T-helper 1 cell (primary cell): ENCODE results near the gene SLC6A17.

Source experiments
- DNase-seq, 5 donors: peaks; one replicate each; pipeline ENCODE4 v3.0.0-alpha.2; 2012 to 2020

The SLC6A17 gene

GRCh38 chr1:110174961-110175360, 24.7 kb downstream of the SLC6A17 start:
- DNase-seq = no peak

DNA sequence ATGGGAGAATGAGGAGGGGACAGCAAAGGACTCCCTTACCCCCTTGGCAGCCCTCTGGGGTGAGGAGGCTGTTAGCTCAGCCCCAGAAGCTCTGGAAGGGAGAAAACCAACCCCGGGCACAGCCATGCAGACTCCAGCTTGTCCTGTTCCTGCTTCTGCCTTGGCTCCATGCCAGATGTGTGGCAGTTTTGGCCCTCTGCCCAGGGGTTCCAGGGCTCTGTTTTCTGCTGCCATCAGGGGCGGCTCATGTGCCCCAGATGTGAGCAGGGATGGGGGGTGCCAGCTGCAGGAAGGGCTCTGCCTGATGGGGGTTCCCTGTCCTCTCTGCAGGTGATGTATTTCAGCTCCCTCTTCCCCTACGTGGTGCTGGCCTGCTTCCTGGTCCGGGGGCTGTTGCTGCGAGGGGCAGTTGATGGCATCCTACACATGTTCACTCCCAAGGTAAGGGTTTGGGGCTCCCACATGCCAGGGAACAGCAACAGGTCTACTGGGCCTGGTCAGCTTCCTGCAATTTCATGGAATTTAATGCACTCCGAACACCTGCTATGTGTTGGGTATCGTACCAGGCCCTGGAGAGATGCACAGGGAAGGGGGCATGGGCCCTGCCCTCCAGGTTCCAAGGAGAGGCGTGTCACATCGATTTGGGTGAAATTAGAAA, 26.1 kb downstream of the SLC6A17 start:
- DNase-seq = no peak

GRCh38 chr1:110177775-110178174, 27.5 kb downstream of the SLC6A17 start:
- no peak for DNase-seq

- DNase-seq = no peak
Measured at GRCh38 chr1:110183642-110184167, 33.4 kb downstream of the SLC6A17 start.

GRCh38 chr1:110184446-110184845, 34.2 kb downstream of the SLC6A17 start:
- DNase-seq = no peak

GRCh38 chr1:110185181-110185580, 34.9 kb downstream of the SLC6A17 start:
- DNase-seq = no peak

DNA sequence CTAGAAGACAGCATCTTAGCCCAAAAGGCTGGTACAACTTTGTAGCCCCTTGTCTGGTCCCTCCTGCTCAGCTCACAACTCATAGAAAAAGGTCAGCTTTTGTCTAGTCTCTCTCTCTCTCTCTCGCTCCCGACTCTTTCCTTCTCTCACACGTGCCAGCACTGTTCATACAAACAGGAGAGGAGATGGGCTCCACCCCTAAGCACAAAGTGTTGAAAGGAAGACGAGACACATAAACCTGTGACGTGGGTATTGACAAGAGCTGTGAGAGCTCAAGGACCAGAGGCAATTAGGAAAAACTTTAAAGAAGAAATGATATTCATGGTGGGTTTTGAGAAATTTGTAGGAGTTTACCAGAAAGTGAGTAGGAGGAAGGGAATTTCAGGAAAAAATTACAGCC, 36.3 kb downstream of the SLC6A17 start:
- no peak for DNase-seq

GRCh38 chr1:110187139-110187890, 37.0 kb downstream of the SLC6A17 start:
- DNase-seq = no peak

DNA sequence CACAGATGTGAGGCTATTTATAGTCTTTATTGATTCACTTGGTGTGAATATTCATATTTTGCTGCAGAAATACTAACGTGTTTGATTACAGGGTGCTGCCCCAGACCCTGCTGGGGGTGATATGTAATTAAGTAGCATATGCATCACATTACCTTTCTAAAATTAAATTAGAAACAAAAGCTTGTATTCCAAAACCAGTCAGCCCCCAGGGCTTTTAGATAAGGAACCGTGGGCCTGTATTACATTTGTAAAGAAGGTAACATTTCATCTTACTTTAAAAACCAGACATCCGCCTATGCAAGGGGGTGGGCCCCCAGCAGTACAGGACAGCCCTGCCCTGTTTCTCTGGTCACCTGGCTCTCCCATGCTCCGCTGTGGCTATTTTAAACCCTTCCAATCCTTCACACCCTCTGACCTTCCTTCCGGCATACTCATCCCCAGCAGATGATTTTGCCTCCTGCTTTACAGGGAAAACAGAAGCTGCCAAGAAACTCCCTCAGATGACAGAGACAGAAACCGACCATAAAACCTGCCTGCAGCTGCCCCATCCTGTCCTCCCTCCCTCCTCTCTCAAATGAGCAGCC, 37.8 kb downstream of the SLC6A17 start:
- DNase-seq = no peak

- DNase-seq = no peak
Measured at GRCh38 chr1:110189181-110189580, 38.9 kb downstream of the SLC6A17 start.

GRCh38 chr1:110190282-110190929, 40.1 kb downstream of the SLC6A17 start:
- DNase-seq = no peak

DNA sequence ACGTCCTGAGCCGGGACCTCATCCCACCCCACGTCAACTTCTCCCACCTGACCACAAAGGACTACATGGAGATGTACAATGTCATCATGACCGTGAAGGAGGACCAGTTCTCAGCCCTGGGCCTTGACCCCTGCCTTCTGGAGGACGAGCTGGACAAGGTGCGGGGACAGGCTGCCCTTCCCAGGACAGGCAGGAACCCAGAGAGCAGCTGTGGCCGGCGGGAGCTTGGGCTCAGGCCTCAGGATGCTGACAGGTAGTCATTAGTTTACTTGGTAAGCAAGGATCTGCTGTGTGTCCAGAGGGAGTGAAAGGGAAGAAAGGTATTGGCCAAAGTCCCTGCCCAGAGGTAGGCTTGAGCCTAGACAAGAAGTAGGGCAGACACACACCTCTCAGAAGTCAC, 42.2 kb downstream of the SLC6A17 start:
- no peak for DNase-seq

DNA sequence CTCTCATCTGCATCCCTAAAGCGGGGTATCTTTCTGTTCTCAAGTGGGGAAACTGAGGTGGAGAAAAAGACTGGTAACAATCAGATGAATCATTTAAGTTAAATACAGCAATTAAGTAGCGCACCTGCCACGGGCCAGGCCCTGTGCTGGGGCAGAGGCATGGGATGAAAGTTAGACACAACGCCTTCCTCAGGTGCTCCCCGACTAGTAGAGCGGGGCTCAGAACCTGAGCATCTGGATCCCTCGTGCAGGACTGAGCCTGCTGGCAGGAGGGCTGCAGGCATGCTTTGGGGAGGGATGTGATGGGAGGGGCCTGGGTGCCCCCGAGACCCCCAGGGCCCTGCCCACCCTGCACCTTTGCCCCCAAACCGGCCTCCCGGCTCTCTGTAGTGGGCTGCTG, 44.9 kb downstream of the SLC6A17 start:
- no peak for DNase-seq

GRCh38 chr1:110196917-110197765, 46.8 kb downstream of the SLC6A17 start:
- peak in 4 of 5 donors; percentile 40 to 45 (median 42) for DNase-seq

- no peak for DNase-seq
Measured at GRCh38 chr1:110197905-110198629, 47.8 kb downstream of the SLC6A17 start.

GRCh38 chr1:110198746-110199145, 48.5 kb downstream of the SLC6A17 start:
- DNase-seq = no peak

GRCh38 chr1:110200190-110200589, 49.9 kb downstream of the SLC6A17 start:
- no peak for DNase-seq

GRCh38 chr1:110200666-110201065, 50.4 kb downstream of the SLC6A17 start:
- DNase-seq = no peak

DNA sequence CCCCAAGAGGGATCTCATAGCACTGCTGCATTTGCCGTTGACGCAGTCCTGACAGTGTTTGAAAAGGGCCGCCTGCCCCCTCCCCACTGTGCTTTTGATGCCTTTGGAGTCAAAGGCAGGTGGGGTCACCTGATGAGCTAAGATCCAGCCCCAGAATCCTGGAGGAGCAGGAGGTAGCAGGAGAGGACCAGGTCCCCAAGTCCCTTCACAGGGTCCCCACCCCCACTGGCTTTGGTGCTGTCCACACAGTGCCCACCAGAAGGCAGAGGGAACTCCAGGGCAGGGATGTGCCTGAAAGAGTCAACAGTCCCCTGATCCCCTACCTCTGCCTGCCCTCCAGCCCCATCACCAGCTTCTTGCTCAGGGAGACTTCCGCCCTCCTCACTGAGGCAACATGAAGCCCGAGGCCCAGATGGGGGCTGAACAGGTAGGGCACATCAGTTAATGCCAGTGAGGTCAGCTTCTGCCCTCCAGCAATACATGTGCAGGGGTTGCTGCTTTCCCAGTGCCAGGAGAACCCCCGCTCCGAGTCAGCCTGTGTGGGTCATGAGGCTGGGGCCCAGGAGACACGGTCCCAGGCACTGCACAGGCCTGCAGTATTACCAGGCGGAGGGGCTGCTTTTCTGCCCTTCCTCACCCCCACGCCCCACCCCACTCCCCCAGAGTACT, 51.0 kb downstream of the SLC6A17 start:
- DNase-seq = no peak

- peak in 4 of 5 donors; percentile 46 to 75 (median 66) for DNase-seq
Measured at GRCh38 chr1:110203021-110203661, 52.8 kb downstream of the SLC6A17 start.
